HCT116 (cell line): Measurements from ENCODE around the gene SLC2A1. TPM values are rescaled to one million over a fixed set of nuclear protein-coding genes. Genes with fewer than 3 reads are reported as not detected.

ENCODE experiments used
- ATAC-seq: fragments of 200-7000 bp; cut with Tn5 transposase; 2 replicates; pipeline ENCODE4 v1.9.1; 2020; ENCODE audit warnings: mild to moderate bottlenecking, moderate library complexity
- BruUV-seq: library from RNA; stranded (reverse); fragments of 400-500 nt; replicated peaks from 2 replicates; lab custom pipeline; 2021; lab: Mats Ljungman, UMichigan
- CTCF ChIA-PET: fragments of 300-600 bp; sonication (Branson Sonifier 250); formaldehyde crosslinking; loops from one replicate; lab custom pipeline; 2021; ENCODE audit warnings: antibody characterized with exemption; lab: Charles Lee
- POLR2A ChIA-PET: fragments of 300-600, 350-600 bp; sonication (Branson Sonifier 250); formaldehyde crosslinking; loops from one replicate; lab custom pipeline; 2021; ENCODE audit warnings: antibody characterized with exemption; lab: Charles Lee
- RAD21 ChIA-PET, 2 experiments: fragments of 300-600 bp; sonication (Branson Sonifier 250); formaldehyde crosslinking; loops; one replicate each; lab custom pipeline; 2023; ENCODE audit warnings: low total read pairs in 2 of 2; ENCODE audit not compliant: uncharacterized antibody in 2 of 2, unreplicated experiment in 2 of 2, low non-redundant PET in 1 of 2; lab: Charles Lee
- DNase-seq: peaks from one replicate; pipeline ENCODE4 v3.0.0-alpha.2; 2010; ENCODE audit warnings: low read depth, low spot score
- H2AFZ ChIP-seq: fragments of 200-600 bp; shearing (Covaris generic), sonication (generic); 2 replicates; pipeline ENCODE4 v1.6.1; 2017; ENCODE audit warnings: low read depth, mixed run types, mixed read lengths, antibody characterized with exemption, low read length; ENCODE audit not compliant: poor library complexity, severe bottlenecking
- H3K27ac ChIP-seq: 2 replicates; pipeline ENCODE4 v1.5.1; 2012; ENCODE audit warnings: low read depth, low read length
- H3K27me3 ChIP-seq: fragments of 200-600 bp; sonication (generic); 2 replicates; pipeline ENCODE4 v1.6.1; 2016; ENCODE audit warnings: mixed run types, low read length, mixed read lengths; ENCODE audit not compliant: insufficient read depth
- H3K36me3 ChIP-seq, 2 experiments: fragments of 200-500 bp in 1 of 2; fragments of 200-600 bp in 1 of 2; sonication (Bioruptor generic) in 1 of 2; sonication (generic) in 1 of 2; 2 replicates each; pipeline versions ENCODE4 v1.5.1 to v1.6.1; 2014 to 2016; ENCODE audit warnings: low read length in 2 of 2, inconsistent platforms in 1 of 2, mixed read lengths in 1 of 2, mixed run types in 1 of 2; ENCODE audit not compliant: insufficient read depth in 2 of 2, control insufficient read depth in 1 of 2
- H3K4me1 ChIP-seq, 2 experiments: fragments of 200-600 bp in 1 of 2; sonication (generic) in 1 of 2; 2 replicates each; pipeline versions ENCODE4 v1.5.1 to v1.6.1; 2012 to 2017; ENCODE audit warnings: low read length in 2 of 2, inconsistent platforms in 1 of 2, mild to moderate bottlenecking in 1 of 2, mixed read lengths in 1 of 2, mixed run types in 1 of 2, moderate library complexity in 1 of 2; ENCODE audit not compliant: insufficient read depth in 2 of 2, control insufficient read depth in 1 of 2
- H3K4me2 ChIP-seq: fragments of 200-600 bp; sonication (generic); 2 replicates; pipeline ENCODE4 v1.6.1; 2017; ENCODE audit warnings: mixed run types, low read length, mixed read lengths
- H3K4me3 ChIP-seq, 2 experiments: fragments of 200-600 bp in 1 of 2; sonication (generic) in 1 of 2; replicated peaks in 1 of 2; 2 replicates each; pipeline ENCODE4 v1.5.1; 2011 to 2016; ENCODE audit warnings: low read length in 2 of 2, control low read depth in 1 of 2, low read depth in 1 of 2, mild to moderate bottlenecking in 1 of 2, mixed read lengths in 1 of 2, mixed run types in 1 of 2
- H3K79me2 ChIP-seq: fragments of 200-600 bp; sonication (generic); 2 replicates; pipeline ENCODE4 v1.6.1; 2017; ENCODE audit warnings: mild to moderate bottlenecking, mixed run types, low read length, moderate library complexity, mixed read lengths; ENCODE audit not compliant: insufficient read depth
- H3K9ac ChIP-seq: fragments of 200-600 bp; sonication (generic); 2 replicates; pipeline ENCODE4 v1.6.1; 2016; ENCODE audit warnings: low read length, mixed read lengths
- H3K9me2 ChIP-seq: fragments of 200-600 bp; sonication (generic), shearing (Covaris generic); 2 replicates; pipeline ENCODE4 v1.6.1; 2017; ENCODE audit warnings: mixed run types, mild to moderate bottlenecking, moderate library complexity; ENCODE audit not compliant: insufficient read depth
- H3K9me3 ChIP-seq, 2 experiments: fragments of 200-500 bp in 1 of 2; fragments of 200-600 bp in 1 of 2; sonication (Bioruptor generic) in 1 of 2; sonication (generic) in 1 of 2; 2 replicates each; pipeline ENCODE4 v1.6.1; 2014 to 2017; ENCODE audit warnings: low read length in 2 of 2, mixed read lengths in 2 of 2, inconsistent platforms in 1 of 2, low read depth in 1 of 2, mild to moderate bottlenecking in 1 of 2, mixed run types in 1 of 2, moderate library complexity in 1 of 2; ENCODE audit not compliant: control insufficient read depth in 1 of 2, insufficient read depth in 1 of 2
- H4K20me1 ChIP-seq: fragments of 200-600 bp; sonication (generic), shearing (Covaris generic); 2 replicates; pipeline ENCODE4 v1.6.1; 2017; ENCODE audit warnings: mixed run types, mild to moderate bottlenecking, moderate library complexity; ENCODE audit not compliant: insufficient read depth
- ATF3 ChIP-seq: IDR thresholded peaks from 2 replicates; pipeline ENCODE4 v1.6.1; 2012
- CBX3 ChIP-seq: IDR thresholded peaks from 2 replicates; pipeline ENCODE4 v1.6.1; 2012; ENCODE audit warnings: low read depth
- CEBPB ChIP-seq: IDR thresholded peaks from 2 replicates; pipeline ENCODE4 v1.6.1; 2012; ENCODE audit warnings: low read depth
- CTCF ChIP-seq, 3 experiments: fragments of 200-600 bp in 1 of 3; sonication (generic) in 1 of 3; IDR thresholded peaks in 2 of 3; conservative IDR thresholded peaks in 1 of 3; 2 replicates each; pipeline ENCODE4 v1.5.1; 2012 to 2017; ENCODE audit warnings: low read depth in 2 of 3, low read length in 2 of 3, antibody characterized with exemption in 1 of 3, borderline replicate concordance in 1 of 3, control low read depth in 1 of 3, mild to moderate bottlenecking in 1 of 3, mixed read lengths in 1 of 3, mixed run types in 1 of 3, moderate library complexity in 1 of 3; ENCODE audit not compliant: insufficient read depth in 1 of 3
- EGR1 ChIP-seq: IDR thresholded peaks from 2 replicates; pipeline ENCODE4 v1.6.1; 2012; ENCODE audit warnings: low read depth
- ELF1 ChIP-seq: IDR thresholded peaks from 2 replicates; pipeline ENCODE4 v1.6.1; 2012; ENCODE audit warnings: low read depth, borderline replicate concordance
- EZH2 ChIP-seq: fragments of 200-600 bp; sonication (generic); IDR thresholded peaks from 2 replicates; pipeline ENCODE4 v1.6.1; 2017; ENCODE audit warnings: antibody characterized with exemption, mixed run types
- EZH2phosphoT487 ChIP-seq: fragments of 200-600 bp; IDR thresholded peaks from 2 replicates; pipeline ENCODE4 v1.6.1; 2018; ENCODE audit warnings: antibody characterized with exemption, borderline replicate concordance
- JUND ChIP-seq: IDR thresholded peaks from 2 replicates; pipeline ENCODE4 v1.6.1; 2012
- MAX ChIP-seq: IDR thresholded peaks from 2 replicates; pipeline ENCODE4 v1.6.1; 2012
- POLR2AphosphoS5 ChIP-seq: IDR thresholded peaks from 2 replicates; pipeline ENCODE4 v1.6.1; 2011; ENCODE audit warnings: mild to moderate bottlenecking, low read depth, low read length, moderate library complexity
- SIN3A ChIP-seq: IDR thresholded peaks from 2 replicates; pipeline ENCODE4 v1.6.1; 2012; ENCODE audit warnings: low read depth
- SP1 ChIP-seq: IDR thresholded peaks from 2 replicates; pipeline ENCODE4 v1.6.1; 2012; ENCODE audit warnings: low read depth
- TCF7L2 ChIP-seq: IDR thresholded peaks from 2 replicates; pipeline ENCODE4 v1.7.0; 2011; ENCODE audit warnings: borderline replicate concordance, inconsistent platforms; ENCODE audit not compliant: insufficient read depth, insufficient read length; ENCODE audit errors: extremely low read depth
- YY1 ChIP-seq: IDR thresholded peaks from 2 replicates; pipeline ENCODE4 v1.6.1; 2011; ENCODE audit warnings: low read length, low read depth, moderate library complexity, mild to moderate bottlenecking; ENCODE audit not compliant: insufficient replicate concordance; ENCODE audit errors: extremely low read depth
- ZFX ChIP-seq: fragments of 450-650 bp; IDR thresholded peaks from 2 replicates; pipeline ENCODE4 v1.6.1; 2017
- ZNF274 ChIP-seq: fragments of 200-500 bp; sonication (Bioruptor generic); IDR thresholded peaks from 2 replicates; pipeline ENCODE4 v1.6.1; 2014; ENCODE audit warnings: mild to moderate bottlenecking, low read depth, low read length, inconsistent platforms
- intact Hi-C: fragments of 100-400 bp; cut with micrococcal nuclease; formaldehyde crosslinking; loops from 2 replicates; pipeline ENCODE4 v1.10.0; 2022
- total RNA-seq: library from RNA; stranded (reverse); gene quantifications from one replicate; pipeline ENCODE4 v1.2.1, GENCODE V29; 2021; ENCODE audit not compliant: unreplicated experiment

SLC2A1 gene
- total RNA-seq, 1 experiment from 2014 or later = 248 TPM

GRCh38 chr1:42891465-42892138 lies 67.1 kb downstream of the SLC2A1 start:
- ATAC-seq (no peak), DNase-seq (no peak)
- intact Hi-C loops = no loop called here
- Histone ChIP-seq H3K36me3 (no peaks in the 10 kb centered on the region), H3K27ac (no peak overlapping the region), H3K9ac (no peak overlapping the region), H3K79me2 (no peaks in the 10 kb centered on the region), H3K9me2 (no peaks in the 10 kb centered on the region), H3K4me2 (no peak overlapping the region), H3K4me1 (no peaks in the 10 kb centered on the region), H2AFZ (no peak overlapping the region), H3K9me3 (no peaks in the 10 kb centered on the region), H3K27me3 (no peaks in the 10 kb centered on the region), H3K4me3 (no peak overlapping the region), H4K20me1 (no peaks in the 10 kb centered on the region)
- ChIA-PET CTCF (interaction anchor here (1.4 kb wide), 1 partner anchor 182 kb away, joined by 3 read pairs; no protein-coding TSS in a partner anchor), POLR2A (no interaction called here), RAD21 (no interaction called here)
- no TSS peak for BruUV-seq
- TF ChIP-seq ZFX (no peak), ELF1 (no peak), EZH2 (no peak), JUND (no peak), SP1 (no peak), YY1 (no peak), ZNF274 (no peak), EGR1 (no peak), EZH2phosphoT487 (no peak), CBX3 (no peak), CEBPB (no peak), POLR2AphosphoS5 (no peak), ATF3 (no peak), SIN3A (no peak), CTCF (IDR thresholded peaks at IDR 0.05 in 2 of 3, conservative IDR thresholded peaks at IDR 0.05 in 1 of 3; ENCODE audit: borderline replicate concordance in 1 of 3, insufficient read depth in 1 of 3, low read depth in 2 of 3, low read length in 2 of 3) (no peak), TCF7L2 (no peak), MAX (no peak)
